NCI-H524 treated with DMSO at 0.1 percent for 48 hours (cell line): ENCODE data around the gene ACSBG1.

ENCODE experiments used
- DNase-seq: peaks from one replicate; lab custom pipeline; 2025; lab: John Stamatoyannopoulos, UW

Gene ACSBG1

GRCh38 chr15:78130466-78131294, 103.7 kb downstream of the ACSBG1 start:
- DNase-seq: no peak

GRCh38 chr15:78129751-78130287, 104.5 kb downstream of the ACSBG1 start:
- no peak for DNase-seq

DNA sequence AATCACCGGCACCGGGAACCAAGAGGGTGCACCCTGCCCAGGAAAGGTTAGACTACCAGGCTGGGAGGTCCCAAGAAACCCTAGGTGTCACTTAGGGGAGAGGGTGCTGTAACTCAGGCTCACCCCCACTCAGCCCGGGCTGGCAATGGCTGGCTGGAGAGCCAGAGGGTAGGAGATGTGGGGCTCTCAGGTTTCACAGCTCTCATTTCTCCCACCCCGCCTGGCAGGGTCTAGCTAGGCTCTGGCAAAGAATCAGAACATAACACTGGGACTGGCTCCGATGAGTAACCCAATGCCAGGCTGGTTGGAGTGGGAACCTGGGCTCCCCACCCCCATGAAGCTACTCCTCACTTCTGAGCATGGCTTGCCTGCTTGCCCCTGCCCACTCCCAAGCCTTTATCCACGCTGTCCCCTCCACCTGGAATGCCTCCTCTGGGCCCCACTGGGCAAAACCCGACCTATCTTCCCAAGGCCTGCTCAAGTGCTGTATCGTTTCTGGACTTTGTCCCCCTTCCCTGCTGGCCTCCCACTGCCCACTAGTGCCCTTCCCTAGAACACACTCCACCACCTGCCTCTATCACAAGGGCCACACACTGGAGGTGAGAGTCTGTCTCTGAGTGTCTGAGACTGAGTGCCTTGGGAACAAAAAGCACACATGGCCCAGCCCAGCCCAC, 105.2 kb downstream of the ACSBG1 start:
- DNase-seq: peak; percentile 7

GRCh38 chr15:78127882-78128281, 106.5 kb downstream of the ACSBG1 start:
- no peak for DNase-seq

GRCh38 chr15:78125267-78125666, 109.1 kb downstream of the ACSBG1 start:
- no peak for DNase-seq

DNA sequence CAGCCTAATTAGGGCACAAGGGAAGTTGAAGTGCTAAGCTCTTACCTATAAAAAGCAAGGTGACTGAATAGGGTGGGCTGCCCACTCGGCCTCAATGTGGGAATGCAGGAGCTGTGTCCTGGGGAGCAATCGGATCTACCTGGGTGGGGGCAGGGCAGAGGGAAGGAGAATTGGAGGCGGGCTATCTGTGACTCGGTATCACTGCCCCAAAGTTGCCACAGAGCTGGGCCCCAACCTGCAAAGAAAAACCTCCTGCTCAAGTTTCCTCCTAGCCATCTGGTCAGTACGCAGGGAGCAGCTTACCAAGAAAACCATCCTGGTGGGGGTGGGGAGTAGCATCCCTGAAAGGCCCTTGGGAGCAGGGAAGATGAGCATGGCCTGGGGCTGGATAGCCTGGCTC, 113.8 kb downstream of the ACSBG1 start:
- peak; percentile 93 for DNase-seq
